IPS DF 4.7 (cell line): ENCODE results near the gene HSPA1B.
"Not testable (repeated sequence)": the region's sequence is repeated elsewhere in the genome, so short reads cannot be mapped to it uniquely, and the experiment has no call there.

Experiments used
- DNase-seq: peaks from one replicate; pipeline ENCODE4 v3.0.0-alpha.2; 2013; ENCODE audit warnings: low spot score; ENCODE audit errors: extremely low read depth

The HSPA1B gene

DNA sequence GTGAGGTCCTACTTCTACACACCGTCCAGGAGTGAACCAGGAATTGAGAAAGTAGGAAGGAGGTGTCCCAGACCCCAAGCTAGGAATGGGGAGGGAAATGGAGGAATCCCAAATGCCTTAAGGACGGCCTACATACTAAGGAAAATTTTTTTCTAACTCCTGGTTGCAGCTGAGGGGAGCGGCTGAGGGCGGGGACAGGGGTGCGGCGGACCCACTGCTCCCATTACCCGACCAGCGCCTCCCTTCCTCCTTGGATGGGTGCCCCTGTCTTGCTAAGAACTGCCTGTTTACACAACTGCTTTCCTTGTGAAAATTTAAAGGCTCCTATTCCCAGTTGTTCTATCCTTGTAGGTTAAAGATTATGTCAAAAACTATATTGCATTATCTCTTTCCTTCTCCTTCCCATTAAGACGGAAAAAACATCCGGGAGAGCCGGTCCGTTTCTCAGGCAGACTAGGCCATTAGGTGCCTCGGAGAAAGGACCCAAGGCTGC lies 699 bp upstream of the HSPA1B start:
- DNase-seq = no peak

DNA sequence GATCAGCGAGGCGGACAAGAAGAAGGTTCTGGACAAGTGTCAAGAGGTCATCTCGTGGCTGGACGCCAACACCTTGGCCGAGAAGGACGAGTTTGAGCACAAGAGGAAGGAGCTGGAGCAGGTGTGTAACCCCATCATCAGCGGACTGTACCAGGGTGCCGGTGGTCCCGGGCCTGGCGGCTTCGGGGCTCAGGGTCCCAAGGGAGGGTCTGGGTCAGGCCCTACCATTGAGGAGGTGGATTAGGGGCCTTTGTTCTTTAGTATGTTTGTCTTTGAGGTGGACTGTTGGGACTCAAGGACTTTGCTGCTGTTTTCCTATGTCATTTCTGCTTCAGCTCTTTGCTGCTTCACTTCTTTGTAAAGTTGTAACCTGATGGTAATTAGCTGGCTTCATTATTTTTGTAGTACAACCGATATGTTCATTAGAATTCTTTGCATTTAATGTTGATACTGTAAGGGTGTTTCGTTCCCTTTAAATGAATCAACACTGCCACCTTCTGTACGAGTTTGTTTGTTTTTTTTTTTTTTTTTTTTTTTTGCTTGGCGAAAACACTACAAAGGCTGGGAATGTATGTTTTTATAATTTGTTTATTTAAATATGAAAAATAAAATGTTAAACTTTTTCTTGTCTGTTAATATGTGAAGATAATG lies 2.2 kb downstream of the HSPA1B start:
- no peak for DNase-seq

DNA sequence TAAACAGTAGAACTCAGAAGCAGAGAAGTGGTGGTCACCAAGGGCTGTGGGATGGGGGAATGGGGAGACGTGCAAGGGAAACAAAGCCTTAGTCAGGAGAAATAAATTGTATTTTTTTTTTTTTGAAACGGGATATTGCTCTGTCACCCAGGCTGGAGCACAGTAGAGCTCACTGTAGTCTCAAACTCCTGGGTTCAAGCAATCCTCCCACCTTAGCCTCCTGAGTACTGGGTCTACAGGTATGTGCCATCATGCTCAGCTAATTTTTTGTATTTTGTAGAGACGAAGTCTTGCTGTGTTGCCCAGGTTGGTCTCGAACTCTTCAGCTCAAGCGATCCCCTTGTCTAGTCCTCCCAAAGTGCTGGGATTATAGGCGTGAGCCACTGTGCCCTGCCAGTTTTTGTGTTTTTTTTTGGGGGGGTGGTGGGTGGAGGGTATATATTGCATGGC lies 3.4 kb downstream of the HSPA1B start:
- no peak for DNase-seq

DNA sequence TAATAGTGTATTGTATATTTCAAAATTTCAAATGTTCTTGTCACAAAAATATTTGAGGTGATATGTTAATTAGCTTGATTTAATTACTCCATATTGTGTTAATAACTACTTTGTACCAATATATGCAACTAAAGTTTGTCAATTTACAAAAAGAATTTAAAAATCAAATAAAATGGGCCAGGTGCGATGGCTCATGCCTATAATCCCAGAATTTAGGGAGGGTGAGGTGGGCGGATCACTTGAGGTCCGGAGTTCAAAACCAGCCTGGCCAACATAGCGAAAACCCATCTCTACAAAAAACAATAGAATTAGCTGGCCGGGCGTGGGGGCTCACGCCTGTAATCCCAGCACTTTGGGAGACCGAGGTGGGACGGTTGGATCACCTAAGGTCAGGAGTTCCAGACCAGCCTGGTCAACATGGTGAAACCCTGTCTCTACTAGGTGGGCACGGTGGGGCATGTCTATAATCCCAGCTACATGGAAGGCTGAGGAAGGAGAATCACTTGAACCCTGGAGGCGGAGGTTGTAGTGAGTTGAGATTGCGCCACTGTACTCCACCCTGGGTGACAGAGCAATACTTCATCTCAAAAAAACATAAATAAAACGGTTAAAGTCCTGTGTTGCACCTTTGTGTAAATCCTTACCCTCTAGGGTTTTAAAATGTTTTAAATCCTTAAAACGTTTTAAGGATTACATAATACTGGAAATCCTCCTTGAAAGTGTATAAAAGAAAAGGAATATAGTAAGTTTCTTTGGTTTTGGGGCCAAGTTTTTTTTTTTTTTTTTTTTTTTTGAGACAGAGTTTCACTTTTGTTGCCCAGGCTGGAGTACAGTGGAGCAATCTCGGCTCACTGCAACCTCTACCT lies 4.0 kb downstream of the HSPA1B start:
- no peak for DNase-seq

DNA sequence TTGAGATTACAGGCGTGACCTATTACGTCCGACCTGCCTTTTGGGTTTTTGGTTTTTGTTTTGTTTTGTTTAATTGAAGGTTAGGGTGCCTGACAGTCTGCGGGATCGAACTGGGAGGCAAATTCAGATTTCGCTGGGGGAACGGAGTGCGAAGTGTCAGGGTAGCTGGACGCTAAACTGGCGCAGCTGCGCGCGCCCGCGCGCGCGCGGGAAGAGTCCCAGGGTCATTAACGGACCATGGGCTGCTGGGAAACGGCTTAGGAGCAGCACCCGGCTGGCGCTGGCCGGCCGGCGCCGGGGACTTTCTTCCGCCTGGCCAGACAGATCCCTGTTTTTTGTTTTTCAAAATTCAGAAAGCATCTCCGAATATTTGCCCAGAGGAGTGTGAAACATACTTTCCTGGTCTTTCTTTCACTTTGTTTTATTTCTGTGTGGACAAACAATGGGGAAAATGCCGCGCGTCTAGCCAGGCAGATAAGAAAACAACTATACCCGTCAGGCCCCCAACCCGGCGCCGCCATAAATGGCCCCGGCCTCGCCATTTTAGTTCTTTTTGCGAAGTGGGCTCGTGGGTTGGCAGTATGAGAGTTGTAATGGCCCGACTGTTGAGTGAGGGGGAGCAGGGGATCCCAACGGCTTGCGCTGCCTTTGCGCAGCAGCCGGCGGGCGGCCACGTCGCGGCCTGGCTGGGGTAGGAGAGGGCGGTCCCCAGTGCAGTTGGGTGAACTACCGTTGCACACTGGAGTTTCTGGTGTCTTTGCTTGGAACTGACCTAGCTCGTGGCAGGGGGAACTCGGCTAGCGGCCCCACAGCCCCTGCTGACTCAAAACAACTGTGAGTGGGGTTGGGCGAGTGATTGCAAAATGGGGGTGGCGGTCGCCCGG lies 7.1 kb downstream of the HSPA1B start:
- DNase-seq = no peak

DNA sequence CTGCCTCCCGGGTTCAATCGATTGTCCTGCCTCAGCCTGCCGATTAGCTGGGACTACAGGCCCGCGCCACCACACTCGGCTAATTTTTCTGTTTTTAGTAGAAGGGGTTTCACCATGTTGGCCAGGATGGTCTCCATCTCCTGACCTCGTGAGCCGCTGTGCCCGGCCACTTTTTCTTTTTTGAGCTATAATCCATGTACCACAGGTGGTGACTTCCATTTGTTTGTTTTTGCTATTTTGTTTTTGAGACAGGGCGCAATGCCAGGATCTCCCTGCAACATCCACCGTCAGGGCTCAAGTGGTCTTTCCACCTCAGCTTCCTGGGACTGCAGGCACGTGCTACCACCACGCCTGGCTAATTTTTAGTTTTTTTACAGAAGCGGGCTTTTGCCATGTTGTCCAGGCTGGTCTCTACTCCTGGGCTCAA lies 8.5 kb downstream of the HSPA1B start:
- DNase-seq = no peak

DNA sequence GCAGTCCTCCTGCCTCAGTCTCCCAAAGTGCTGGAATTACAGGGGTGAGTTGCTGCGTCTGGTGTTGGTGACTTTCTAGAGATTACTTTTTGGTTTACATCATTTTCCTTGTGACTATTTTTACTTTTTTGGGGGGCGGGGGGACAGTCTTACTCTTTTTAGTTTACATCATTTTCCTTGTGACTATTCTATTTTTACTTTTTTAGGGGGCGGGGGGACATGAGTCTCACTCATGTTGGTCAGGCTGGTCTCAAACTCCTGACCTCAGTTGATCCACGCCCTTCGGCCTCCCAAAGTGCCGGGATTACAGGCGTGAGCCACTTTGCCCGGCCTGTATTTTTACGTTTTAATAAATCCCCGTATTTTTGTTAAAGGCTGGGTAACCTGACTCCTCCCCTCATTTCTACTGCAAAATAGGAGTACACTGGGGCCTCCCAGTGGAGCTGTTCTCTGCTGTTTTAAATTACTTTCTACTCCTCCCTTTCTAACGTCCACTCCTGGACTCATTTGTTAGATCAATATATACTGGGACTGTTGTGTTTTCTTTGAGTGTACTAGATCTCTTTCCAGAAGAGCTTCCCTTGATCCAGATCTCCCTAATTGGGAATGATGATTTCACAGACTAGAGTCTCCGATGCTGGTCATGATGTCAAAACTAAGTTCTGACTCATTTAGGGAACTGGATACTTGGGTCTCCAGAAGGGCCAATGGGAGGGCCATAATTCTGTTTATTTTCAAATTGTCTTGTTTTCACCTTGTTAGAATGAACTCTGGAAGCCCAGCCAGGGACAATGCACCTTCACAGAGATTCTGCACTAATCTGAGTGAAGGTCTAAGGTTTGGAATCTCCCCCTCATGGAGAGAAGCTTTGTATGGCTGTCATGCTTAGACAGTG lies 9.2 kb downstream of the HSPA1B start:
- DNase-seq = no peak

DNA sequence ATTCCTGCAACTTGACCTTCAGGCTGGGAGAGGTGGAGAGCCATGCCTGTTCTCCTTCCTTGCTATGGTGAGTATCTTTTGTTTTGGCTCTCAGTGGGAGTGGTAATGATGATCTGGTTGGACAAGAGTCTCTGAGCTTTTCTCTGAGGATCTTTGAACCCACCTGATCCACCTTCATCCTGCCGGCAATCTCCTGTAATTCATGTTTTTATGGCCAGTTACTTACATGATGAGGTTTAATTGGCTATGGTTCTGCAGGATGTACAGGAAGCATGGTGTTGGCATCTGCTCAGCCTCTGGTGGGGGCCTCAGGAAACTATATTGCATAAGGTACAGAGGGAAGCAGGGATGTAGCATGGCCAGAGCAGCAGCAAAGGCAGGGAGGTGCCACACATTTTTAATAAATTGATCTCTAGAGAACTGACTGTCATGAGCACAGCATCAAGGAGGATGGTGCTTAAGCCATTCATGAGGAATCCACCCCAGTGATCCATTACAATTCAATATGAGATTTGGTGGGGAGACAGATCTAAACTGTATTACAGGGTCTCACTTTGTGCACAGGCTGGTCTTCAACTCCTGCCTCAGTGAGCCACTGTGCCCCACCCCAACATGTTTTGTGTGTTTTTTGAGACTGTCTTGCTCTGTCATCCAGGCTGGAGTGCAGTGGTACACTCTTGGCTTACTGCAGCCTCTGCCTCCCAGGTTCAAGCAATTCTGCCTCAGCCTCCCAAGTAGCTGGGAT lies 10.0 kb downstream of the HSPA1B start:
- DNase-seq = no peak

DNA sequence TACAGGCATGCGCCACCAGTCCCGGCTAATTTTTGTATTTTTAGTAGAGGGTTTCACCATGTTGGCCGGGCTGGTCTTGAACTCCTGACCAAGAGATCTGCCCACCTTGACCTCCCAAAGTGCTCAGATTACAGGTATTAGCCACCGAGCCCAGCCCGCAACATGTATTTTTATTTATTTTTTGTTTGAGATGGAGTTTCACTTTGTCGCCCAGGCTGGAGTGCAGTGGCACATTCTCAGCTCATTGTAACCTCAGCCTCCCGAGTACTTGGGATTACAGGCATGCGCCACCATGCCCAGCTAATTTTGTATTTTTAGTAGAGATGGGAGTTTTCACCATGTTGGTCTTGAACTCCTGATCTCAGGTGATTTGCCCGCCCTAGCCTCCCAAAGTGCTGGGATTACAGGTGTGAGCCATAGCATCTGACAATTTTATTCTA lies 10.6 kb downstream of the HSPA1B start:
- not testable (repeated sequence) for DNase-seq

DNA sequence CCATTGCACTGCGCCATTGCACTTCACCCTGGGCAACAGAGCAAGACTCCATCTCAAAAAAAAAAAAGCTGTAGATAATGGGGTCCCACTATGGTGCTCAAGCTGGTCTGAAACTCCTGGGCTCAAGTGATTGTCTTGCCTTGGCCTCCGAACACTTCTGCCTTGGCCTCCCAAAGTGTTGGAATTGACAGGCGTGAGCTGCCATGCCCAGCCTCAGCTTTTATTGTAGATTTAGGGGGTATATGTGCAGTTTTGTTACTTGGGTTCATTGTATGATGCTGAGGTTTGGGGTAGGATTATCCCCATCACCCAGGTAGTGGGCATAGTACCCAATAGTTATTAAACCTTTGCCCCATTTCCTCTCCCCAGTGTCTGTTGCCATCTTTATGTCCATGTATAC lies 11.4 kb downstream of the HSPA1B start:
- no peak for DNase-seq

DNA sequence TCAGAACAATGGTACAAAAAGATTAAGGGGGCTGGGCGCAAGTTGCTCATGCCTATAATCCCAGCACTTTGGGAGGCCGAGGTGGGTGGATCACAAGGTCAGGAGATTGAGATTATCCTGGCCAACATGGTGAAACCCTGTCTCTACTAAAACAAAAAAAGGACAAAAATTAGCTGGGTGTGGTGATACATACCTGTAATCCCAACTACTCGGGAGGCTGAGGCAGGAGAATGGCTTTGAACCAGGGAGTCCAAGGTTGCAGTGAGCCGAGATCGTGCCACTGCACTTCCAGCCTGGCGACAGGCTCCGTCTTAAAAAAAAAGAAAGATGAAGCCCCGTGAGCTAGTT lies 12.2 kb downstream of the HSPA1B start:
- not testable (repeated sequence) for DNase-seq

DNA sequence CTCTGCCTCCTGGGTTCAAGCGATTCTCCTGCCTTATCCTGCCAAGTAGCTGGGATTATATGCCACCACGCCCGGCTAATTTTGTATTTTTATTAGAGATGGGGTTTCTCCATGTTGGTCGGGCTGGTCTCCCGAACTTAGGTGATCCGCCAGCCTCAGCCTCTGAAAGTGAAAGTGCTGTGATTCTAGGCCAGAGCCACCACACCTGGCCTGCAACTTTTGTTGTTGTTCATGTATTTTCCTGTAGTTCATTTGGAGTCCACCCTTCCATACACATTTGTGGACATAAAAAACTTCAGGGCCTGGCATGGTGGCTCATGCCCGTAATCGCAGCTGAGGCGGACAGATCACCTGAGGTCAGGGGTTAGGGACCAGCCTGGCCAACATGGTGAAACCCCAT lies 14.5 kb downstream of the HSPA1B start:
- no peak for DNase-seq

DNA sequence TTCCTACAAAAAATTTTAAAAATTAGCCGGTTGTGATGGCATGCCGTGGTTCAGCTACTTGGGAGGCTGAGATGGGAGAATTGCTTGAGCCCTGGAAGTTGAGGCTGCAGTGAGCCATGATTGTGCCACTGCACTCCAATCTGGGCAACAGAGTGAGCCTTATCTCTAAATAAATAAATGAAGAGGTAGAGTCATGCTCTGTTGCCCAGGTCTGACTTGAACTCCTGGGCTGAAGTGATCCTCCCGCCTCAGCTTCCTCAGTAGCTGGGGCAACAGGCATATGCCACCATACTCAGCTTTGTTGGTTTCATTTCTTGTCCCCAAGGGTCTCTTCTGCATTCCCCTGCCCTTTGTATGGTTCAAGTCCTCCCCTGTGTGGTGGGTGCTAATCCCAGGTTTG lies 17.0 kb downstream of the HSPA1B start:
- DNase-seq = no peak

DNA sequence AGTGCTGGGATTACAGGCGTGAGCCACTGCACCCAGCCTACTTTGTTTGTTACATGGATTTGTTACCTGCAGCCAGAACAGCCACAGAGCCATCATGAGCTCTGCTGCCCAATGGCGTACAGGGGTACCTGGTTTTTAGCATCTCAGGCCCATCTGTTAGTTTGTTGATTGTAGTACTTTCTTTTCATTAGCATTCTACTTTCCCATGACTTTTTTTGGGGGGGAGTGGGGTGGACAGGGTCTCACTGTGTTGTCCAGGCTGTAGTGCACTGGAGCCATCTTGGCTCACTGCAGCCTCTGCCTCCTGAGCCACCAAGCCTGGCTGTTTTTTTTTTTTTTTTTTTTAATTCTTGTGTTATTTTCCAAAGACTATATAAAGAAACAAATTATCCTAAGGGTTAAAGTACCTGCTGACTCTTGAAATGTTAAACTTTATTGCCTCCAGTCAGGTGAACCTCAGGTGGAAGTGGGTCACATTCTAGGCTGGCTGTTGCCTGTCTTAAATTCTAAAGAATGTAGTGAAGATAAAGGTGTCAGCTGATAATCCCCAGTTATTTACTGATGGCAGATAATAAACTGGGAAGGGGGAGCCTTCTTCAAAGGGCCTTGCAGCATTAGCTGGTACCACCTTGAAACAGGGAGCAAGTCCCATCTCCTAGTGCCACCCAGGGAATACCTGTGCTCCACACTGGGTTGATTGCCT lies 19.9 kb downstream of the HSPA1B start:
- no peak for DNase-seq

DNA sequence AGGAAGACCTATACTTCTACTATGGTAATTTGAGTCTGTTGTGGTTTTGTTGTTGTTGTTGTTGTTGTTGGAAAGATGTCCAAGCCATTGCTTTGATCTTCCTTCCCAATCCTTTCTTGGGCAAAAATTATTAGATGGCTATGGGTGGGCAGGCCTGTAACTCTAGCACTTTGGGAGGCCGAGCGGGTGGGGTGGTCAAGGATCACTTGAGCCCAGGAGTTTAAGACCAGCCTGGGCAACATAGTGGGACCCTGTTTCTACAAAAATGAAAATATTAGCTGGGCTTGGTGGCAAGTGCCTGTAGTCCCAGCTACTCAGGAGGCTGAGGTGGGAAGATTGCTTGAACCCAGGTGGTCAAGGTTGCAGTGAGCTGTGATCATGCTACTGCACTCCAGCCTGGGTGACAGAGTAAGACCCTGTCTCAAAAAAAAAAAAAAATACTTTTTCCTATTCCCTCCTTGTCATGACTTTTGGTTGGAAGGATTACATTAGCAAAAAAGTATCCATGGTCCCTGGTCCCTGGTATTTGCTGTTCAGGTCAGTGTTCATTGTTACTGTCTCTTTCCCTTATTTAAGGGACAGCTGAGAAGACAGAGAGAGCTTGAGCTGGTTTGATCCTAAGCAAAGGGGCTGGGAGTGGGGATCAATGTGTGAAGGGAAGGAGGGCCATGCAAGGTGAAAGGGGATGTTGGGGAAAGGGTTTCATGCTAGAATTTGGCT lies 23.4 kb downstream of the HSPA1B start:
- no peak for DNase-seq

DNA sequence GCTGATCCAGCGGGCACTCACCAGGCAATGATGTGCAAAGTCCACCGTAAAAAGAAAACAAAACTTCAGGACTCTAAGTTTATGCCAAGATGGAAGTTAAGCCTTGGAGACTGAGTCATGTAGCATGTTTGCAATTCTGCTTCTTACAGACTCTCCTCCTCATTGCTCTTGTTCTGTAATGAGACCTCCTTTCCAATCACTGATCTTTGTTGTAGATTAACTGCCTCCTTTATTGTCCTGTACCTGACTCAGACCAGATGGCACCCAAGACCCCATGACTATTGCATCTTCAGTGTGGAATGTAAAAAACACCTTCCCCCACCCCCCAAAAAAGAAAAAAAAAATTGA lies 23.9 kb downstream of the HSPA1B start:
- DNase-seq = no peak

DNA sequence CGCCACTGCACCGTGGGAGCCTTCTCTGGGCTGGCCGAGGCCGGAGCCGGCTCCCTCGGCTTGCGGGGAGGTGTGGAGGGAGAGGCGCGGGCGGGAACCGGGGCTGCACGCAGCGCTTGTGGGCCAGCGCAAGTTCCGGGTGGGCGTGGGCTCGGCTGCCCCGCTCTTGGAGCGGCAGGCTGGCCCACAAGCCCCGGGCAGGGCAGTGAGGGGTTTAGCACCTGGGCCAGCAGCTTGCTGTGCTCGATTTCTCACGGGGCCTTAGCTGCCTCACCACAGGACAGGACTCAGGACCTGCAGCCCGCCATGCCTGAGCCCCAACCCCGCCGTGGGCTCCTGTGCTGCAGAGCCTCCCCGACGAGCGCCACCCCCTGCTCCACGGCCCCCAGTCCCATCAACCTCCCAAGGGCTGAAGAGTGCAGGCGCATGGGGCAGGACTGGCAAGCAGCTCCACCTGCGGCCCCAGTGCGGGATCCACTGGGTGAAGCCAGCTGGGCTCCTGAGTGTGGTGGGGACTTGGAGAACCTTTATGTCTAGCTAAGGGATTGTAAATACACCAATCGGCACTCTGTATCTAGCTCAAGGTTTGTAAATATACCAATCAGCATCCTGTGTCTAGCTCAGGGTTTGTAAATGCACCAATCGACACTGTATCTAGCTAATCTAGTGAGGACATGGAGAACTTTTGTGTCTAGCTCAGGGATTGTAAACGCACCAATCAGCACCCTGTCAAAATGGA lies 24.6 kb downstream of the HSPA1B start:
- DNase-seq = not testable (repeated sequence)

DNA sequence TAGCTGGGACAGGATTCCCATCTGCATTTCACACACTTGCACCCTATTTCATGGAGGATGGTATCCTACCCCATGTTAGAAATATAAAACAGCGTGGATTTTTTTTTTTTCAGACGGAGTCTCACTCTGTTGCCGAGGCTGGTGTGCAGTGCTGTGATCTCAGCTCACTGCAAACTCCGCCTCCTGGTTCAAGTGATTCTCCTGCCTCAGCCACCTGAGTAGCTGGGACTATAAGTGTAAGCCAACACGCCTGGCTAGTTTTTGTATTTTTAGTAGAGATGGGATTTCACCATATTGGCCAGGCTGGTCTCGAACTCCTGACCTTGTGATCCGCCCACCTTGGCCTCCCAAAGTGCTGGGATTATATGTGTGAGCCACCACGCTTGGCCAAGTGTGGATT lies 30.2 kb downstream of the HSPA1B start:
- not testable (repeated sequence) for DNase-seq
